Left lung (tissue), 10 donors: Measurements from ENCODE around the gene FAM117A. TPM values are rescaled to one million over a fixed set of nuclear protein-coding genes. Genes with fewer than 3 reads are reported as not detected.

Experiments
- ATAC-seq: fragments of 200-7000 bp; cut with Tn5 transposase; one replicate; pipeline ENCODE4 v1.9.1; 2020; ENCODE audit warnings: moderate library complexity
- DNase-seq, 4 donors: peaks; one replicate each; pipeline ENCODE4 v3.0.0-alpha.2; 2013 to 2020
- H3K27ac ChIP-seq, 2 donors: fragments of 200-600 bp; sonication (generic) in 1 of 2; one replicate each; pipeline versions ENCODE4 v1.5.0 to v1.8.0; 2020 to 2021
- H3K27me3 ChIP-seq, 2 donors: fragments of 200-600 bp; sonication (generic) in 1 of 2; one replicate each; pipeline versions ENCODE4 v1.5.0 to v1.8.0; 2020 to 2021
- H3K36me3 ChIP-seq, 2 donors: fragments of 200-600 bp; sonication (generic) in 1 of 2; one replicate each; pipeline versions ENCODE4 v1.5.0 to v1.8.0; 2020 to 2021
- H3K4me1 ChIP-seq, 2 donors: fragments of 200-600 bp; one replicate each; pipeline ENCODE4 v1.8.0; 2021
- H3K4me3 ChIP-seq, 2 donors: fragments of 200-600 bp; sonication (generic) in 1 of 2; one replicate each; pipeline versions ENCODE4 v1.5.0 to v1.8.0; 2020 to 2021; ENCODE audit warnings: mild to moderate bottlenecking in 1 of 2
- H3K9me3 ChIP-seq, 2 donors: fragments of 200-600 bp; sonication (generic) in 1 of 2; one replicate each; pipeline versions ENCODE4 v1.5.0 to v1.8.0; 2020 to 2021
- intact Hi-C, 2 donors: fragments of 100-400 bp; cut with DNase I; formaldehyde crosslinking; loops; one replicate each; pipeline versions ENCODE4 v1.11.2 to v1.14.2; 2022
- polyA plus RNA-seq, 6 donors: library from polyadenylated mRNA; unstranded; fragments of 120-200 nt; gene quantifications; one replicate each; pipeline ENCODE4 v1.2.1, GENCODE V29; 2013; ENCODE audit not compliant: insufficient read length in 6 of 6
- total RNA-seq, 2 donors: library from RNA; stranded (reverse); fragmentation: NEBNext Ultra II Directional; extraction: Animal tissue kit (Norgen Biotek cat#: 25700); gene quantifications; one replicate each; pipeline ENCODE4 v1.2.1, GENCODE V29; 2021
- TF ChIP-seq, protein P1 (sequence below), 2 donors: fragments of 200-600 bp; sonication (generic) in 1 of 2; IDR thresholded peaks; one replicate each; pipeline versions ENCODE4 v1.5.0 to v1.8.0; 2021; ENCODE audit warnings: antibody characterized with exemption in 2 of 2
- donor health status: DM: no; HTN: yes; CAD: no.
- donor health status: DM: no; HTN: no; CAD: no.

FAM117A gene
- total and polyA plus RNA-seq, 8 donors = 11.9 to 27.1 (median 24.1) TPM

DNA sequence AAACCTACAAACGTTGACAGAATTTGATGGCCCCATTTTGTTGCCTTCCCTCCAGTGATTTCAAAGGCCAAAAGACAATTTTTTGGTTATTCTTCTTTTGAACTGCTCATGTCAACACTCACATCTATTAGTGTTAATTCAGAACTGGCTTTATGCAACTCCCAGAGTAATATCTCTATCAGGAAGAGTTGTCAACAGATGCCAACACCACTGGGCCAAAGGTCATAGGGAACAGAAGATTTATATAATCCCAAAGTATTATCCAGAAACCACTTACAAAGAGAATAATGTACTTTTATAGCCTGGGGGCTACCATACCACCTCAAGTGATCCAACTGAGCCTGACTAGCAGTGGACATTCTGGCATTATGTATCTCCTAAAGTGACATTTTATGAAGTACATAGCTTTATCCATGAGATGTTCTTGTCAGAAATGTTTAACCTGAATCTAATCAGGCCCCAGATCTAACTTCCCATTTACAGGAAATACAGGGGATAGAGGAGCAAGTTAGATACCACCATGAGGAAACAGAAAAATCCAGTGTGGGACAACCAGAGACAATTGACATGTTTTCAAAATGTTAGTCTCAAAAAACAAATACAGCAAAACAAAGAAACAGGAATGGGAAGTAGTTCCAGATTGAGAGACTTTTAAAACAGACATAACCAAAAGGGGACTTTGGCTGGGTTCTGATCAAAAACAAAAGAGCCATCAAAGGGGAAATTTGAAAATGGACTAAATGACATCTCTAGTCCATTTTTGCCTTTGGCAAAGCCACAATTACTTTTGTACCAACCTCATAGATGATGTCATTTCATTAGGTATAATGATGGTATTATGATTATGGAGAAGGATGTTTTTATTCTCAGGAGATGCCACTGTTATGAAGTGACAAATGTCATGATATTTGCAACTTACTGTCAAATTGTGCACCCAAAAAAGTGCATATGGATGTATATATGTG, 18.5 kb downstream of the FAM117A start:
- H3K36me3 ChIP-seq = no peaks in the 10 kb centered on the region
- intact Hi-C loops = no loop called here
- H3K4me3 ChIP-seq = no peak overlapping the region
- no peak for ATAC-seq
- H3K27ac ChIP-seq = no peak overlapping the region
- no peak for DNase-seq
- TF ChIP-seq, protein P1, sequence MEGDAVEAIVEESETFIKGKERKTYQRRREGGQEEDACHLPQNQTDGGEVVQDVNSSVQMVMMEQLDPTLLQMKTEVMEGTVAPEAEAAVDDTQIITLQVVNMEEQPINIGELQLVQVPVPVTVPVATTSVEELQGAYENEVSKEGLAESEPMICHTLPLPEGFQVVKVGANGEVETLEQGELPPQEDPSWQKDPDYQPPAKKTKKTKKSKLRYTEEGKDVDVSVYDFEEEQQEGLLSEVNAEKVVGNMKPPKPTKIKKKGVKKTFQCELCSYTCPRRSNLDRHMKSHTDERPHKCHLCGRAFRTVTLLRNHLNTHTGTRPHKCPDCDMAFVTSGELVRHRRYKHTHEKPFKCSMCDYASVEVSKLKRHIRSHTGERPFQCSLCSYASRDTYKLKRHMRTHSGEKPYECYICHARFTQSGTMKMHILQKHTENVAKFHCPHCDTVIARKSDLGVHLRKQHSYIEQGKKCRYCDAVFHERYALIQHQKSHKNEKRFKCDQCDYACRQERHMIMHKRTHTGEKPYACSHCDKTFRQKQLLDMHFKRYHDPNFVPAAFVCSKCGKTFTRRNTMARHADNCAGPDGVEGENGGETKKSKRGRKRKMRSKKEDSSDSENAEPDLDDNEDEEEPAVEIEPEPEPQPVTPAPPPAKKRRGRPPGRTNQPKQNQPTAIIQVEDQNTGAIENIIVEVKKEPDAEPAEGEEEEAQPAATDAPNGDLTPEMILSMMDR (IDR thresholded peaks at IDR 0.05) = no peak
- H3K4me1 ChIP-seq = peaks cover 28 to 58% of the 10 kb centered on the region in 2 donors
- no peaks in the 10 kb centered on the region for H3K9me3 ChIP-seq
- no peaks in the 10 kb centered on the region for H3K27me3 ChIP-seq

DNA sequence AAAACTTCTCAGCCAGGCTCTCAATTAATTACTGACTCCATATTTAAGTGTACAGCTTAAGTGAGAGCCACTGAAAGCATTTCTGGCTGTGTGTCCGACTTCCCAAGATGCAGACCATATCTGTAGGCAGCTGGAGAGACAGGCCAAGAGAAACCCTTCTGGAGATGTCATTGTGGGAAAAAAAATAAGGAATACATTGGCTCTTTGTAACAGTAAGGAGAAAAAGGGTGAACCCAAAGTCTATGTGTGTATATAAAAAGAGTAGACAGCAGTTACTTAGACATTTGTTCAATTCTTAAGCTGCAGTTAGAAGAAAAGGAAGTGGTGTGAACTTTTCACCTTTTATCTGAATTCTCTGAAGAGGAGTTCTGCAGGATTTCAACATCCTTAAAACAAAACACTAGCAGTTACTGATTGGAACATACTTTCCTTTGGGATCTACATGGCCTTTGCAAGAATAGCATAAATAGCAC, 21.7 kb downstream of the FAM117A start:
- DNase-seq (peak in 1 of 4 donors; percentile 34), ATAC-seq (peak; percentile 47)
- Histone ChIP-seq H3K27me3 (no peaks in the 10 kb centered on the region), H3K4me3 (no peak overlapping the region), H3K27ac (peak overlapping the region; percentile 10 to 95), H3K9me3 (no peaks in the 10 kb centered on the region), H3K4me1 (peaks cover 30 to 72% of the 10 kb centered on the region in 2 donors), H3K36me3 (no peaks in the 10 kb centered on the region)
- intact Hi-C loops = no loop called here
- TF ChIP-seq, protein P1 (IDR thresholded peaks at IDR 0.05) = no peak

DNA sequence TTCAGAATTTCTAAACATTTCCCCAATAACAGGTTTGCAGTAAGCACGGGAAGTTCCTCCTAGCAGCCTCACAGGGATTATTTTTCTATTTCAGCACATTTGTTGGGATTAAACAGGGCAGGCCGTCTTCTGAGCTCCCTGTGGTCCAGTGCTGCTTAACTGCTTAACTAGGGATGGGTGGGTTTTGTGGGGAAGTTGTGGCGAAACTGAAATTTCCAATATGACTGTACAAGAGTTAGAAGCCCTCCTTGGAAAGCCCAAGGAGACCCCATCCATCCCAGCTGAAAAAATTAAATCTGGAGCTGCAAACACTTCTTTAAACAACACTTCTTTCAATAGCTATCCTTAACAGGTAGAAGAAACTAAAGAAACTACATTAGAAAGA, 22.2 kb downstream of the FAM117A start:
- intact Hi-C loops = no loop called here
- H3K36me3 ChIP-seq = no peaks in the 10 kb centered on the region
- H3K27ac ChIP-seq = peak overlapping the region in 1 of 2 donors; percentile 95
- H3K4me3 ChIP-seq = no peak overlapping the region
- no peak for ATAC-seq
- TF ChIP-seq, protein P1 (IDR thresholded peaks at IDR 0.05) = no peak
- H3K27me3 ChIP-seq = no peaks in the 10 kb centered on the region
- no peak for DNase-seq
- peaks cover 30 to 66% of the 10 kb centered on the region in 2 donors for H3K4me1 ChIP-seq
- H3K9me3 ChIP-seq = no peaks in the 10 kb centered on the region

DNA sequence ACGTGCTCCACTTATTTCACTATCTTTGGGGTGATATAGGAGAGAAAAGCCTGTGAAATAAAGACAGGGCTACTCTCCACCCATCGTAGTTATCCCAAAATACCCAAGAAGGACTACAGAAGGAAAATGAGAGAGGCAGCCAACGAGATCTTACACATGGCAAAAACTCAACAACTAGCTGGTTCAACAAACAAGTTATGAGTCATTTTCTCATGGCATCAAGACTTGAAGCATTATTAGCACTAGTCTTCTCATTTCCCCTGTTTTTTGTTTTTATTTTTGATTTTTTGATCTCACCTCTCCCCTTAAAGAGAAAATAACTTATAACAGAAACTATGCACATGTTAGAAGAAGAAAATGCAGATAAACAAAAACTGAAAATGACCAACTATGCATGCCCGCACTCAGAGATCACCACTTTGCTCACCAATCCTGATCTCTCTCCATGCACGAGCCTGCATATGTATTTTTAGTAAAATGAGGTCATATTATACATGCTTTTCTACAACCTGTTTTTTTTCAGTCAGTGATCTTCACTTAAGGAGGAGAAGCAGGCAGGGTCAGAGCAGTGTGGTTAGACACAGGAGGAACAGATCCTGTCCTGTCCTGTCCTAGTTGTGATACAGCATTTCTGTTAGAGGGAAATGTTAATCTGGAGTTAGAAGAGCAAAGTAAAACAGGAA, 22.8 kb downstream of the FAM117A start:
- TF ChIP-seq, protein P1 (IDR thresholded peaks at IDR 0.05) = no peak
- Histone ChIP-seq H3K4me3 (no peak overlapping the region), H3K4me1 (peaks cover 30 to 62% of the 10 kb centered on the region in 2 donors), H3K36me3 (no peaks in the 10 kb centered on the region), H3K27ac (peak overlapping the region; percentile 14 to 95), H3K9me3 (no peaks in the 10 kb centered on the region), H3K27me3 (no peaks in the 10 kb centered on the region)
- intact Hi-C loops = no loop called here
- no peak for DNase-seq
- peak; percentile 27 for ATAC-seq
